ENCODE data around the gene CENPS.

The CENPS gene

GRCh38 chr1:10484521-10484920, 54.3 kb downstream of the CENPS start:
- Histone ChIP-seq H3K27ac (no peak overlapping the region), H3K9ac (no peak overlapping the region), H3K27me3 (no peaks in the 10 kb centered on the region), H3K4me3 (no peak overlapping the region), H3K4me2 (no peak overlapping the region), H3K9me3 (peaks cover 9% of the 10 kb centered on the region; the same call in 1 of the 2 replicates), H3K4me1 (no peaks in the 10 kb centered on the region; the same call in 1 of the 2 replicates), H4K20me1 (peaks cover 76% of the 10 kb centered on the region), H3K36me3 (peaks cover 24% of the 10 kb centered on the region)
- no peak for TF ChIP-seq Cebpa-rat (IDR thresholded peaks at IDR 0.05)

- H3K27me3 ChIP-seq = no peaks in the 10 kb centered on the region
- H3K36me3 ChIP-seq = peaks cover 23% of the 10 kb centered on the region
- H3K4me3 ChIP-seq = no peak overlapping the region
- H4K20me1 ChIP-seq = peaks cover 86% of the 10 kb centered on the region
- H3K4me1 ChIP-seq = peaks cover 2% of the 10 kb centered on the region; the same call in 1 of the 2 replicates
- H3K9ac ChIP-seq = no peak overlapping the region
- H3K9me3 ChIP-seq = peaks cover 9% of the 10 kb centered on the region; the same call in 1 of the 2 replicates
- no peak for TF ChIP-seq Cebpa-rat (IDR thresholded peaks at IDR 0.05)
- no peak overlapping the region for H3K27ac ChIP-seq
- no peak overlapping the region for H3K4me2 ChIP-seq
These were observed 59.2 kb downstream of the CENPS start for GRCh38 chr1:10489291-10490055.

GRCh38 chr1:10490286-10490970, 60.2 kb downstream of the CENPS start:
- no peak overlapping the region for H3K27ac ChIP-seq

More at GRCh38 chr1:10490286-10490970, 60.2 kb downstream of the CENPS start:
- no peak for TF ChIP-seq Cebpa-rat (IDR thresholded peaks at IDR 0.05)
- Histone ChIP-seq H3K9me3 (peaks cover 9% of the 10 kb centered on the region; the same call in 1 of the 2 replicates), H4K20me1 (peaks cover 84% of the 10 kb centered on the region), H3K4me1 (peaks cover 12% of the 10 kb centered on the region), H3K4me2 (no peak overlapping the region), H3K4me3 (no peak overlapping the region), H3K36me3 (peaks cover 23% of the 10 kb centered on the region), H3K9ac (0 out of 2 replicates have a peak overlapping the region, but pooled peaks have one; percentile 12), H3K27me3 (no peaks in the 10 kb centered on the region)
